HAP-1 (cell line): ENCODE measurements around the gene KCNK18.

Experiments
- DNase-seq, 2 experiments: peaks; one replicate each; pipeline ENCODE4 v3.0.0-alpha.2; 2016 to 2020; ENCODE audit warnings: low spot score in 2 of 2
- H3K27me3 ChIP-seq: fragments of 250-450 bp; sonication (Bioruptor Pico); 2 replicates; pipeline ENCODE4 v1.5.1; 2020; ENCODE audit warnings: low read depth, mild to moderate bottlenecking, moderate library complexity
- H3K36me3 ChIP-seq: fragments of 250-450 bp; sonication (Bioruptor Pico); replicated peaks from 2 replicates; pipeline ENCODE4 v1.5.1; 2020; ENCODE audit warnings: mild to moderate bottlenecking
- H3K4me1 ChIP-seq: fragments of 250-450 bp; sonication (Bioruptor Pico); 2 replicates; pipeline ENCODE4 v1.5.1; 2020; ENCODE audit warnings: mild to moderate bottlenecking
- H3K4me3 ChIP-seq: fragments of 250-450 bp; sonication (Bioruptor Pico); 2 replicates; pipeline ENCODE4 v1.5.1; 2020; ENCODE audit warnings: mild to moderate bottlenecking, moderate library complexity
- H3K9me3 ChIP-seq: fragments of 250-450 bp; sonication (Bioruptor Pico); 2 replicates; pipeline ENCODE4 v1.5.1; 2020; ENCODE audit warnings: mild to moderate bottlenecking, moderate library complexity
- in situ Hi-C: fragments of 300-500 bp; cut with MboI; formaldehyde crosslinking; loops from 3 replicates; pipeline ENCODE4 v1.14.3; 2020; ENCODE audit warnings: low sequenced_read_pairs, inconsistent platforms, mixed read lengths

KCNK18 gene

DNA sequence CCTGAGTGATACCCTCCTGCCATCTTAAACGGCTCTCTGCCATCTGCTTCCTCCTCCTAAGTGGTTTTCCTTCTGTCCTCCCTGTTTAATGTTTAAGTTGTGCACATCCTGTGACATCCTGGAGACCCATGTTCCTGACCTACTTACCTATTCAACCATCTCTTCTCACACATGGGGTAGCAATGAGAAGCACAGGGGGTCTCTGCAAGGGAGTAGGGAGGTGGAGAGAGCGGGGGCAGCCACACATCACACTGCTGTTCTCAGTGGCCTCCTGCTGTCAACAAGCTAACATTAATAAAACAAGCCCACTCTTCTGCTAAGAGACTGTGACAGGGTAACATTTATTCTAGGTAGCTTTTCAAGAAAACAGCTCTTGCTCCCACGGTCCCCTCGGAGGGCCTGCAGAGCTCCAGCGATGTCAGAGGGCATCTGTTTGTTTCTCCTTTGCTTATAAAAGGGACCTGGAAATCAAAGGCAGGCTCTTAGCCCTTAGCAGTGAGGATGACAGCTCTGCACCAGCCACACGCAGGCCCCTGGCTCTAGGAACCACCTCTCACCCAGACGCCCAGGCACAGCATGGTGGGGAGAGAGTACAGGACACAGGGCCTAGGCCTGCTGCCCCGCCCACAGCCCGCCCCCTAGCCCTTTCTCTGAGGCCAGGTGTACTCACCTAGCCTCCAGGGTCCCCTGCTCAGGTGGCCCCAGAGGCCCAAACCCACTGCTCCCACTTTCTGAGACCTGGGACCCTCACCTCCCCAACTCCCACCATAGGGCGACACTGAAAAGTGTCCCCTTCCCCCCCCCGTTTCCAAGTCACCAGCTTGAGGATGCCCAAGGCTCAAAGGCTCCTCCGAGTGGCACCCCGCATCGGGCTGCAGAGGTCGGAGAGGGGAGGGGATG is 42.7 kb downstream of the KCNK18 start:
- H3K4me1 ChIP-seq, result no peaks in the 10 kb centered on the region
- H3K27me3 ChIP-seq, result no peaks in the 10 kb centered on the region
- no peak overlapping the region for H3K4me3 ChIP-seq
- no peak for DNase-seq
- H3K36me3 ChIP-seq, result no peaks in the 10 kb centered on the region
- in situ Hi-C loops, result no loop called here
- no peaks in the 10 kb centered on the region for H3K9me3 ChIP-seq

DNA sequence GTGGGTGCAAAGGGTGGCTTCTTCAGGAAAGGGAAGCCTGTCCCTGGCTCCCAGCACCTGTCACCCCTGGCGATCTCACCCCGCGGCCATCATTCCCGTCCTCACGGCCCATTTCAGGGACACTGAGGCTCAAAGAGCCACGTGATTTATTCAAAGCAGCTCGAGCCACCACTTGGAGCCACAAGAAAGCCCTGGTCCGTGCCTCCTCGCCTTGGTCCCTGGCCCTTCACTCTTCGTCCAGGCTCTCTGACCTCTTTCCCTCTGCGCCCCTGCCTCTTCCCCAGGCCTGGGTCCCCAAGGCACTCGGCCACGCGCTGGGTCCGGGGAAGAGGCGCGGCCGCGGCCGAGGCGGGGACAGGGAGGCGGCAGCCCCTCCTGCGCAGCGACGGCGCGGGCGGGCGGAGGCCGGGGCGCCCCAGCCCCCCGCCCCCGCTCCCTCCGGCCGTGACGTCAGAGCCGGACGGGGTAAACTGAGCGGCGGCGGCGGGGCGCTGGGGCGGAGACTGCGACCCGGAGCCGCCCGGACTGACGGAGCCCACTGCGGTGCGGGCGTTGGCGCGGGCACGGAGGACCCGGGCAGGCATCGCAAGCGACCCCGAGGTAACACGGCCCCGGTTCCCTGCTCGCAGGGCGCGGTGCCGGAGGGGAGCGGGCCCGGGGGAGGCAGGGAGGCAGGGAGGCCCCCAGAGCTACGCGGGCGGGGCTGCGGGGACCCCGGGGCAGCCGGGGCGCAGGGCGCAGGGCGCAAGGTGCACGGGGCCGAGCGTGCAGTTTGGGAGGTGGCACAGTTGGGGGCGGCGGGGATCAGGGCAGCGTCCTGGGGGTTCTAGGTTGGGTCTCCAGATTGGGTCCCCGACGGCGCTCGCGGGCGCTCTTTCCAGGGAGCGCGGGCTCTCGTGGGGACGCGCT is 43.6 kb downstream of the KCNK18 start, which contains the start of gene SLC18A2:
SLC18A2 (plus strand) TSS at position 494 of the 909 bp plus-strand sequence. CDS start 580 bp downstream, outside the sequence.
- H3K9me3 ChIP-seq, result no peaks in the 10 kb centered on the region
- no peak within 1 kb of the TSS; the same call in 1 of the 2 replicates for H3K4me3 ChIP-seq
- no peaks in the 10 kb centered on the region for H3K36me3 ChIP-seq
- H3K4me1 ChIP-seq, result no peaks in the 10 kb centered on the region
- in situ Hi-C loops, result no loop called here
- DNase-seq, result no peak
- no peaks in the 10 kb centered on the region for H3K27me3 ChIP-seq

DNA sequence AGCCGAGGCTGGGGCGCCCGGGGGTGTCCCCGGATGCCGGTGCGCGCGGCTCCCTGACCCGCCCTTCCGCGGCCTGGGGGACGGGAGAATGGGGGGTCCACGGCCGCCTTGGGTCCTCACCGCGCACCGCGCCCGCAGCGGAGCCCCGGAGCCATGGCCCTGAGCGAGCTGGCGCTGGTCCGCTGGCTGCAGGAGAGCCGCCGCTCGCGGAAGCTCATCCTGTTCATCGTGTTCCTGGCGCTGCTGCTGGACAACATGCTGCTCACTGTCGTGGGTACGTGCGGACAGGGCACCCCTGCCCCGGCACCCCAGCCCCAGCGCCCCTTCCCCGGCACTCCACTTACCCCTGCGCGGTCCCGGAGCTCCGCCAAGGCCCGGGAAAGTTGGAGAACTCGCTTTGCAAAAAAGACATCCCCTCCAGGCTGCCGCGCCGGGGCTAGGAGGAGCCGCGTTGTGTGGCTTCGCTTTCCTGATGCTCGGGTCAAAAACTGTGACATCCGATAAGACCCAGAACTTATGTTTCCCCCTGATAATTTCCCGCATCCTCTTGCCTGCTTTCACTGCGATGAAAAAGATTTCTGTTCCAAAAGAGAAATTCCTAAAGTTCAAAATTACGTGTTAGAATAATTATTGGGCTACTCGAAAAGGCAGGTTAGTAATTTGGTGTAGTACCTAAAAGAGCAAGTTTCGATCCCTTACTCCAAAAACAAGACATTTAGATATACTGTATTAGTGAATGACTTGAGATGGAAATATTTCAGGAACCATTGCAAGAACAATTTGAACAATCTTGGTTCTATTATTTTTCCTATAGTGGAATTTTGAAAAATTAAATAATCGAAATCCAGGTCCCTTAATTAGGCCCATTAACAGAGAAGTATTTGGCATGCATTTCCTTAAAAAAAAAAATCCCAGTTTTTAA is 44.5 kb downstream of the KCNK18 start:
- H3K27me3 ChIP-seq, result no peaks in the 10 kb centered on the region
- H3K4me3 ChIP-seq, result no peak overlapping the region; the same call in 1 of the 2 replicates

DNA sequence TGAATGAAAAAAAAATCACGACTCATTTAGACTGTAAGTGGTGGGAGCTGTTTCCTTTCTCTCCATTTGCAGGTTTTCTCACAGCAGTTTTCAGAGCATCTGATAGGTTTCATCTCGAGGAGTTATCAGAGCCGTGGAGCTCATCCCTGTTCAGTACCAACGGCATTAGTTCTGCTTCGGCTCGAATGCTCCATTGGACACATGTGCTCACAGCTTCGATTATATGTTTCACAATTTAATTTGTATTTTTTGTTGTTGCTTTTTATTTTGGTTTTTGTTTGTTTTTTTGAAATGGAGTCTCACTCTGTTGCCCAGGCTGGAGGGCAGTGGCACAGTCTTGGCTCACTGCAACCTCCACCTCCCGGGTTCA is 45.2 kb downstream of the KCNK18 start:
- Histone ChIP-seq H3K27me3 (no peaks in the 10 kb centered on the region), H3K4me1 (no peaks in the 10 kb centered on the region), H3K9me3 (no peaks in the 10 kb centered on the region), H3K36me3 (no peaks in the 10 kb centered on the region), H3K4me3 (no peak overlapping the region)
- in situ Hi-C loops, result no loop called here
- no peak for DNase-seq

More for the DNA sequence above, 44.5 kb downstream of the KCNK18 start:
- DNase-seq, result peak in 1 of 2 experiments; percentile 14
- Histone ChIP-seq H3K36me3 (no peaks in the 10 kb centered on the region), H3K9me3 (no peaks in the 10 kb centered on the region), H3K4me1 (no peaks in the 10 kb centered on the region)
- in situ Hi-C loops, result no loop called here

DNA sequence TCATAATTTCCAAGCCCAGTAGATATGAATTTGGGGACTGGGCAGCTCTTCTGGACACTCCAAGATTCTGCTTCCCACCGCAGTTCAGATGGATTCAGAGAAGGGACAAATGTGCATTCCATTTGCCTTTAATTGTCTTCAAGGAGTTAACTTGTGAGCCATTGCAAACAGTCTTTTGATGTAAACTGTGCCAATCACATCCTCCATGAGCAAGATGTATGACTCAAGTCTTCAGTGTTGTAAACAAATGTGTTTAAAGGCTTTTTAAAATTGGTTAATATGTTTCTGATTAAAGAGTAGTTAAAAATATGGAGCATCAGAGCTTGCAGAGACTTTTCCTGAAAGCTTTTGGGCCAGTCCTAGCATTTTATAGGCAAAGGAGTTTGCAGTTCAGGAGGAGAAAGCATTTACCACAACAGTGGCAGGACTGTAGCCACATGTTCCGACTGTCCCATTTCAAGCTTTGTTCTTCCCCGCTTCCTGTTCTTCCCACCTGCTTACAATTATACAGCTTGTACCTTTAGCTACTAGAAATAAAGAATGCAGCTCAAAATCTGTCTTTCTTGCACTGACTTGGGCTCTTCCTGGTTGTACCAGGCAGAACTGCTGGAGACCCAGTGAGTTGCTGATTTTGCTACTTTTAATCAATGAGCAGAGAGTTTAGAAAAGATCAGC is 49.8 kb downstream of the KCNK18 start:
- no peak for DNase-seq
- no peaks in the 10 kb centered on the region for H3K36me3 ChIP-seq
- in situ Hi-C loops, result no loop called here
- no peaks in the 10 kb centered on the region for H3K9me3 ChIP-seq
- H3K27me3 ChIP-seq, result no peaks in the 10 kb centered on the region
- H3K4me3 ChIP-seq, result no peak overlapping the region
- H3K4me1 ChIP-seq, result no peaks in the 10 kb centered on the region

DNA sequence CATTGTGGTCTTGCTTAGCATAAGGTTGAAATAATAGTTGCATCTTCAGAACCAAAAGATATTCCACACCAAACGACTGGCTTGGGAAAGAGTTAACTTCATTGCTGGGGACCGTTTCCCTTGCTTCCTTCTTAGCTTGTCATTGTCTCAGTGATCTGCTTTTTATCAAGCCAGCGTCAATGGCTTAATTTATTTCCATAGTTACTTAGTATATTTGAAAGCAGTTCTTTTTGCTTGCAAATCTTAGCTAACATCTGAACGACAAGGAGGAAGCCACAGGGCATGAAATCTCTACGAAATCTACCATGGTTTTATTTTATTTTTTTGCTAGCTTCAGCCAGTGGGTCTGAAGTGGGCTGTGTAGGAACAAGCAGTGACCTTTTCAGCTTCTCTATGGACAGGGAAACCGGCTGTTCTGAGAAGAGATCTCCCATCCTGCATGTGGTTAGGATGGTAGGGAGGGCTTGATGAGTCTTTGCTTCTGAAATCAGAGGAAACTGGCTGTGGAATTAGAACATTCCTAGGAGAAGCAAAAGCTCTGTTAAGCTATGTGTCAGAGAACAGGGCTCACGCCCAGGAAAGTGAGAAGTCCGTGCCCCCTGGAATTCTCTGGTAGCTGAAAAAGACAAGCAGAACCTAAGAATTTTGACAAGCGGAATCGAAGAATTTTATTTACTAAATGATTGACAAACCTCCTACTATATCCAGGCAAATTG is 51.6 kb downstream of the KCNK18 start:
- Histone ChIP-seq H3K4me1 (no peaks in the 10 kb centered on the region), H3K4me3 (no peak overlapping the region), H3K27me3 (no peaks in the 10 kb centered on the region), H3K9me3 (no peaks in the 10 kb centered on the region), H3K36me3 (no peaks in the 10 kb centered on the region)
- in situ Hi-C loops, result no loop called here
- no peak for DNase-seq

DNA sequence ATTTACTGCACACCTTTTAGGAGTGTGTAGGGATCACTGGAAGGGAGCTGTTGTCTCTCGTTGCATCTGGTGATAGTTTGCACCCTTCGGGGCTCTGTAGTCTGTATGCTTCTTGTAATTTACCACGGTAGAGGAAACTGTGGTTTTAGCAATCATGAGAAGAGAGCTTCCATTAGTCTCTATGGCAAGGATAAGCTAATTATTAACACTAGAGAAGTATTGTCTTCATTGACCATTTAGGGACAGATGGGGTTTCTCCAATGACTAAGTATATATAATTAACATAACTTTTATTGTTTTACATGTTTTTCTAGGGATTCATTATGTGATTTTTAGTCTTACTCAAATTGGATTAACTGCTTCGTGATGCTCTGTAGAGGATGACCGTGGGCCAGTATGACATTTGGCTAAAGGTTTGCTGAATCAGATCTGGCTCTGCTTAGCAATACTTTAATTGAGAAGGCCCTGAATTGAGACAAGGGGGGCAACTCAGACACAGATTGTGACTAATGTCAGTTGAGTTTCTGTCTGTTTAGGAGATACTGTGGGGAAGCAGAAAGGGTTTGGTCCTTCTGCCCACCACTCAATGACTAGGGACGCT is 52.3 kb downstream of the KCNK18 start:
- no peaks in the 10 kb centered on the region for H3K36me3 ChIP-seq
- H3K9me3 ChIP-seq, result no peaks in the 10 kb centered on the region
- no peaks in the 10 kb centered on the region for H3K4me1 ChIP-seq
- no peaks in the 10 kb centered on the region for H3K27me3 ChIP-seq
- no peak overlapping the region for H3K4me3 ChIP-seq
- in situ Hi-C loops, result no loop called here
- DNase-seq, result no peak

DNA sequence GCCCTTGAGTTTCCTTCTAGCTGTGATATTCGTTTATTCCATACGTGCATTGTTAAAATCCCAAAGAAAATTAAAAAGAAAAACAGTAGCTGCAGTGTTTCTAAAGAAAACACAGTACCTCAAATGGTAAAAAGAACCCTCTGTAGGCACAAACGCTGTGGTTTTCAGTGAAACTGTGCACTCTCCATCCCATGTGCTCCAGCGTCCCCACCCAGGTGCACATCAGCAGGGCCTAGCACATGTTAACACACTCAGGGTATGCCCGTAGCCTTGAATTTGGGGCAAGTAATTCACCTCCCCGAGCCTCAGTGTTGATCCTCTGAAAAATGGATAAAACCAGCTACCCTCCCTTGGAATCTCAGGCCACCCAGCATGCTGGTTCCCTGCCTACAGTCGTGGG is 53.1 kb downstream of the KCNK18 start:
- Histone ChIP-seq H3K36me3 (no peaks in the 10 kb centered on the region), H3K27me3 (no peaks in the 10 kb centered on the region), H3K4me3 (no peak overlapping the region), H3K9me3 (no peaks in the 10 kb centered on the region), H3K4me1 (no peaks in the 10 kb centered on the region)
- in situ Hi-C loops, result no loop called here
- no peak for DNase-seq

DNA sequence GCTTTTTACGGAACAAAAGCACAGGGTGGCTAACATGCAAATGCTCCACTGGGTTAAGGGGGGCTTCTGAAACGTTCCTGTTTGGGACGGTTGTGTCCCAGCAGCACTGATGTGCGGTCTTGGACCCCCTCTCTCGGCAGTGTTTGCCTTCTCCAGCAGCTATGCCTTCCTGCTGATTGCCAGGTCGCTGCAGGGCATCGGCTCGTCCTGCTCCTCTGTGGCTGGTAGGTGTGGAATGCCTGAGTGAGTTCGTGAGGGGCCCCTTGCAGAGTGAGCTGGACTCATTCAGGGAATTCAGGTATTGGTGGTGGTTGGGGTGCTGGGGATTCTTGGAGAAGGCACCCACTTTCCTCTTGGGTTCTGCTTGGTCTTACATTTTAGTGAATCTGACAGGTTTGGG is 56.6 kb downstream of the KCNK18 start:
- Histone ChIP-seq H3K4me1 (no peaks in the 10 kb centered on the region), H3K4me3 (no peak overlapping the region), H3K36me3 (no peaks in the 10 kb centered on the region), H3K9me3 (no peaks in the 10 kb centered on the region), H3K27me3 (no peaks in the 10 kb centered on the region)
- in situ Hi-C loops, result no loop called here
- no peak for DNase-seq

DNA sequence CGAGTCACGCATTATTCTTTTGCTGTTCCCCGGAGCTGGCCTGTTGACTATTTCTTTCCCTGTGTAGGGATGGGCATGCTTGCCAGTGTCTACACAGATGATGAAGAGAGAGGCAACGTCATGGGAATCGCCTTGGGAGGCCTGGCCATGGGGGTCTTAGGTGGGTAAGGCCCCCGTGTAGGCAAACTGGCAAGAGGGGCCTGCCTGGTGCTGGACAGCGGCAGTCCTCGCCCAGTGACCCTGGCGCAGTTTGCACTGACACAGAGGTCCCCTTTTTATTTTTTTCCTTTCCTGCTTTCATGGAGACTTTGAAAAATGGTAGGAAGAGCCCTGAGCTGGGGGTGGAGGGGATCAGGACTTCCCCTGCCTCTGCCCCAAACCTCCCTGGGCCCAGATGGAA is 57.0 kb downstream of the KCNK18 start:
- H3K9me3 ChIP-seq, result no peaks in the 10 kb centered on the region
- H3K27me3 ChIP-seq, result no peaks in the 10 kb centered on the region; the same call in 1 of the 2 replicates
- H3K4me1 ChIP-seq, result no peaks in the 10 kb centered on the region
- H3K4me3 ChIP-seq, result no peak overlapping the region
- H3K36me3 ChIP-seq, result no peaks in the 10 kb centered on the region
- DNase-seq, result no peak
- in situ Hi-C loops, result no loop called here

DNA sequence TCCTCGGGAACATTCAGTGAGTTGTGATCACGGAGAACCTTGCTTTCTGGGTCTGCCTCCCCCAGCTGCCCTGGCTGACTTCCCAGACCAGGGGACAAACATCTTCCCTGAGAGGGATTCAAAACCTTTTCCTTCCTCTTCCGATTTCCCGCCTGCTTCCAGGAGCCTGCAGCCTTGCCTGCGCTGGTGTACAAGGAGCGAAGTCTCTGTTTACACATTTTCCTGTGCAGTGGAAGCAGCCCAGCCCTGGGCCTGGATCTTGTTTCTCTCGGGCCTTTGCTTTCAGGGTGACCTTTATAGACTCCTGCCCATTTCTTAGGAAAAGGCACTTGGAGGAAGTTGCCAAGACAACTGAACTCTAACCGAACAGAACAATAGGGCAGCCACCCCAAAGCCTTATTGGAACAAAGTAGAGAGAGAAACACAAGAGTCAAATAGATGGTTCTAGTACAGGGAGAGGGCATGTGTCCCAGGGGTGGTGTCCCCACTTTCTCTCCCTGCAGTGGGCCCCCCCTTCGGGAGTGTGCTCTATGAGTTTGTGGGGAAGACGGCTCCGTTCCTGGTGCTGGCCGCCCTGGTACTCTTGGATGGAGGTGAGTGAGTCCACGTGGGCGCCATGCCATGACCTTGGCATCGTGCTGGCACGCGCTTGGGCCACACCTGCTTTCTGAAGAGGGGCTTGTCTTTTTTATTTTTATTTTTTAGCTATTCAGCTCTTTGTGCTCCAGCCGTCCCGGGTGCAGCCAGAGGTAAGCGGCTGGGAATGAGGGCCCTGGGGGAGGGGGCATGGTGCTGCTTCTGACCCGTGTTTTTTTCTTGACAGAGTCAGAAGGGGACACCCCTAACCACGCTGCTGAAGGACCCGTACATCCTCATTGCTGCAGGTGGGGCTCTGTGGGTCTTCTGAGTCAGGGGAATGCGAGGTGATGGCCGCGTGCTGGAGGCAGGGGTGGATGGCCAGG is 57.8 kb downstream of the KCNK18 start:
- in situ Hi-C loops, result no loop called here
- no peaks in the 10 kb centered on the region for H3K9me3 ChIP-seq
- DNase-seq, result no peak
- H3K27me3 ChIP-seq, result peaks cover 3% of the 10 kb centered on the region; the same call in 1 of the 2 replicates
- no peaks in the 10 kb centered on the region for H3K36me3 ChIP-seq
- H3K4me3 ChIP-seq, result no peak overlapping the region
- no peaks in the 10 kb centered on the region for H3K4me1 ChIP-seq
